ENCODE measurements around the gene RABGAP1L. TPM values are rescaled to one million over a fixed set of nuclear protein-coding genes. Genes with fewer than 3 reads are reported as not detected.
"Not testable (repeated sequence)": the region's sequence is repeated elsewhere in the genome, so short reads cannot be mapped to it uniquely, and the experiment has no call there.

Gene RABGAP1L
- total RNA-seq, 4 donors from 2014 or later: 31.2 to 115 (median 62.5) TPM

DNA sequence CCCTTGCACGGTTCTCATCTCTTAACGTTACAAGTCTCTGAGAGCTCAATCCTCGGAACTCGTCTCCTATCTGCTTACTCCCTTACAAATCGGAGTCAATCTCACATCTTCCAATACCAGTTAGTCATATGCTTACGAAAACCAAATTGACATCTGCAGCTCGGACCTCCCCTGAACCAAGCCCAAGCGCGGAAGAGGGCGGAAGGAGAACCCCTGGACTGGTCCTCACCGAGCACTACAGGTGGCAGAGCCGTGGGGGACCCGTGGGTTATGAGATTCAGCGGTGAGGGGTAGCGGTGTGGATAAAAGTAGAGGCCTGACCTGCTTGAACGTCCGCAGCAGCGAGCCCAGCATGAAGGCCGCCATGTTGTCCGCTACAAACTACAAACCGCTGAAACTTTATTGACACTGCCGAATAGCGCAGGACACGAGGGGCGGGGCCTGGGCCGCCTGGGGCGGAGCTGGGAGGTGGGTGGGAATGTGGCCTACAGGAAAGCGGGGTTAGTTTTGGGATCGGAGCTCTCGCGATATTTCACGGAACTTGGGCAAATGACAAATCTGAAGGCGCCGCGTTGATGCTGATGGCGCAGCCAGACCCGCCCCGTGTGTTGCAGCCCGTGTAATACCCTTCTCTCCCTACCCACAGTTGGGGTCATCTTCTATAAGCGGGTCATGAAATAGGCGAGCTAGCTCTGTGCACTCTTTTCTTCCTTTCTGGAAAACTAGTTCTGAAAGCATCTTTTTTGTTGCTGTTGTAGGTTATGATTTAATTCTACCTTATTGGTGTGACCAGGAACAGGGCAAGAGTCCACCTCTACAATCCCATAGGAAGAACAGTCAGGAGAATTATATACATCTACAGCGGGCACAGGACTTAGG, 864.0 kb downstream of the RABGAP1L start, which contains the start of gene MRPS14:
MRPS14 (minus strand) TSS at position 383 of the 879 bp plus-strand sequence; CDS start at position 366, 17 bp downstream.
- H3K4me1 ChIP-seq: peaks cover 0 to 28% (median 6%) of the 10 kb centered on the region in 3 donors
- no peaks in the 10 kb centered on the region for H3K9me3 ChIP-seq
- ATAC-seq: peak; percentile 98
- H3K4me3 ChIP-seq: peak within 1 kb of the TSS; percentile 91 to 99
- peak within 1 kb of the TSS; percentile 79 to 86 (median 84) for H3K27ac ChIP-seq
- peaks cover 0 to 12% of the 10 kb centered on the region in 2 donors for H3K36me3 ChIP-seq
- WGBS, 2 donors (ENCODE audit: low coverage in 1 of 2): 0 to 5% methylated on average over 3 to 17 of the region's 42 CpGs
- peak; percentile 90 for TF ChIP-seq POLR2AphosphoS5 (IDR thresholded peaks at IDR 0.05)
- TF ChIP-seq POLR2A (IDR thresholded peaks at IDR 0.05): peak; percentile 35 to 58
- TF ChIP-seq, protein P1, sequence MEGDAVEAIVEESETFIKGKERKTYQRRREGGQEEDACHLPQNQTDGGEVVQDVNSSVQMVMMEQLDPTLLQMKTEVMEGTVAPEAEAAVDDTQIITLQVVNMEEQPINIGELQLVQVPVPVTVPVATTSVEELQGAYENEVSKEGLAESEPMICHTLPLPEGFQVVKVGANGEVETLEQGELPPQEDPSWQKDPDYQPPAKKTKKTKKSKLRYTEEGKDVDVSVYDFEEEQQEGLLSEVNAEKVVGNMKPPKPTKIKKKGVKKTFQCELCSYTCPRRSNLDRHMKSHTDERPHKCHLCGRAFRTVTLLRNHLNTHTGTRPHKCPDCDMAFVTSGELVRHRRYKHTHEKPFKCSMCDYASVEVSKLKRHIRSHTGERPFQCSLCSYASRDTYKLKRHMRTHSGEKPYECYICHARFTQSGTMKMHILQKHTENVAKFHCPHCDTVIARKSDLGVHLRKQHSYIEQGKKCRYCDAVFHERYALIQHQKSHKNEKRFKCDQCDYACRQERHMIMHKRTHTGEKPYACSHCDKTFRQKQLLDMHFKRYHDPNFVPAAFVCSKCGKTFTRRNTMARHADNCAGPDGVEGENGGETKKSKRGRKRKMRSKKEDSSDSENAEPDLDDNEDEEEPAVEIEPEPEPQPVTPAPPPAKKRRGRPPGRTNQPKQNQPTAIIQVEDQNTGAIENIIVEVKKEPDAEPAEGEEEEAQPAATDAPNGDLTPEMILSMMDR (IDR thresholded peaks at IDR 0.05): peak in 1 of 4 experiments; percentile 27
- no peak for TF ChIP-seq EP300 (IDR thresholded peaks at IDR 0.05)
- no peaks in the 10 kb centered on the region for H3K27me3 ChIP-seq

DNA sequence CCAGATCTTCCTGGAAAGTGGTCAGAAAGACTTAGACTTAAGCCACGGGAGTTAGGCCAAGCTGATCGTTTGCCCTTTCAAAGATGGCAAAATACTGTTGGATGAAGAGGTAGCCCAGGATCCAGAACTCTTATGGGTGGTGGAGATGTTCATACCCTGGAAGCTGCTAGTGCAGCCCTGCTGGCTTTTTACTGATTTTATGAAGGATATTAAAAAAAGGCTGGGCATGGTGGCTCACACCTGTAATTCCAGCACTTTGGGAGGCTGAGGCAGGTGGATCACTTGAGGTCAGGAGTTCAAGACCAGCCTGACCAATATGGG, 864.6 kb downstream of the RABGAP1L start:
- H3K36me3 ChIP-seq, H3K9me3 ChIP-seq, ATAC-seq, H3K27me3 ChIP-seq: not testable (repeated sequence)
- 90% methylated on average over 2 of the region's 2 CpGs; no CpG with 5 or more reads in 1 of the 2 donors for WGBS, 2 donors (ENCODE audit: low coverage in 1 of 2)
- peaks cover 0 to 28% (median 6%) of the 10 kb centered on the region in 3 donors for H3K4me1 ChIP-seq
- peak overlapping the region; percentile 91 to 99 for H3K4me3 ChIP-seq
- peak overlapping the region; percentile 54 to 86 (median 84) for H3K27ac ChIP-seq

DNA sequence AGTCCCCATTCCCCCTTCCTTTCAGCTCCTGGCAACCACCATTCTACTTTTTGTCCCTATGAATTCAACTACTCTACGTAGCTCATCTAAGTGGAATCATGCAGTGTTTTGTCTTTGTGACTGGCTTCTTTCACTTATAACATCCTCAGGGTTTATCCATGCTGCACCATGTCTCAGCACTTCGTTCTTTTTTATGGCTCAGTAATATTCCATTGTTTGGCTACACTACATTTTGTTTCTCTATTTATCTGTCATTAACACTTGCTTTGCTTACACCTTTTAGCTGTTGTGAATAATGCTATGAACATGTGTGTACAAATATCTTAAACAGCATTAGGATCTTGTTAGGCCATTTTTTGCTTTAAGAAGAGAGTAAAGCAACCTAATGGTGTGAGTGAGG, 865.5 kb downstream of the RABGAP1L start:
- Histone ChIP-seq H3K4me1 (peaks cover 0 to 28% (median 6%) of the 10 kb centered on the region in 3 donors), H3K36me3 (peaks cover 0 to 8% of the 10 kb centered on the region in 2 donors), H3K27ac (no peak overlapping the region), H3K27me3 (no peaks in the 10 kb centered on the region), H3K9me3 (no peaks in the 10 kb centered on the region), H3K4me3 (no peak overlapping the region)
- TF ChIP-seq POLR2AphosphoS5 (IDR thresholded peaks at IDR 0.05): no peak
- TF ChIP-seq POLR2A (IDR thresholded peaks at IDR 0.05): no peak
- TF ChIP-seq, protein P1 (IDR thresholded peaks at IDR 0.05): no peak
- no peak for TF ChIP-seq EP300 (IDR thresholded peaks at IDR 0.05)
- WGBS, 2 donors (ENCODE audit: low coverage in 1 of 2): 89 to 92% methylated on average over 2 of the region's 2 CpGs
- ATAC-seq: no peak

DNA sequence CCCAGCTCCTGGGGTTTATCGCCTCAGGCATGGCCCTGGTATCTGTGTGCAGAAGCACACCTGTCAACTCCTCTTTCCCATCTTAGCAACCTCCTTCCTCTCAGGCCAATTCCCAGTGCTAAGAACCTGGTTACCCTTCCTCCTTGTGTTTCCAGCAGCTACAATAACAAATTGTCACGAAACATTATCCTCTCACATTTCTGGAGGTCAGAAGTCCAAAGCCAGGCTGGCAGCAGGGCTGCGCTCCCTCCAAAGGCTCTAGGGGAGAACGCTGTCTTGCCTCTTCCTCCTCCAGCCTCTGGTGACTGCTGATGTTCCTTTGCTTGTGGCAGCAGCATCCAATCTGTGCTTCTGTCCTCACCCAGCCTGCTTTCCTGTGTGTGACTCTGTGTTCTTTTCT, 874.6 kb downstream of the RABGAP1L start:
- ATAC-seq: no peak
- H3K4me1 ChIP-seq: peaks cover 0 to 5% (median 0%) of the 10 kb centered on the region in 3 donors
- H3K4me3 ChIP-seq: no peak overlapping the region
- 73 to 100% methylated on average over 2 to 4 of the region's 4 CpGs for WGBS, 2 donors (ENCODE audit: low coverage in 1 of 2)
- H3K27ac ChIP-seq: no peak overlapping the region
- no peaks in the 10 kb centered on the region for H3K36me3 ChIP-seq
- no peaks in the 10 kb centered on the region for H3K27me3 ChIP-seq
- no peak for TF ChIP-seq EP300 (IDR thresholded peaks at IDR 0.05)
- TF ChIP-seq POLR2A (IDR thresholded peaks at IDR 0.05): no peak
- no peak for TF ChIP-seq POLR2AphosphoS5 (IDR thresholded peaks at IDR 0.05)
- TF ChIP-seq, protein P1 (IDR thresholded peaks at IDR 0.05): no peak
- no peaks in the 10 kb centered on the region for H3K9me3 ChIP-seq

DNA sequence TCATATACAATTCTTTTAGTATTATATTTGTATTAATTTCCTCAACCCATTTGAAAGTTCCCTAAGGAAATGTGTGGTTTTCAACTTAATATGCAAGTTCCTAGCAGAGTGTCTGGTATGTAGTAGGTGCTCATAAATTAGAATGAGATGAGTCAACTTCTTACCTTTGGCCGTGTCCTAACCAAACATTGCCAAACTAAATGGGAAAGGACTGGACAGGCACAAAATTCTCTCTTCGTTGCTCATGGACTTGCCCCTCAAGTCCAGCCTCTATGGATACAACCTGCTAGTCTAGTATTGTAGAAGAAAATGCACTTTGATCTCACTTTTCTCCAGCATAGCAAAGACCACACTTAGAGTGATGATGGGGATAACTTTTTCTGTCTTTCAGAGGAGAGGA, 875.5 kb downstream of the RABGAP1L start:
- no peak for ATAC-seq
- Histone ChIP-seq H3K27me3 (no peaks in the 10 kb centered on the region), H3K27ac (no peak overlapping the region), H3K36me3 (no peaks in the 10 kb centered on the region), H3K4me1 (peaks cover 0 to 5% (median 0%) of the 10 kb centered on the region in 3 donors), H3K4me3 (no peak overlapping the region), H3K9me3 (no peaks in the 10 kb centered on the region)
- WGBS, 2 donors (ENCODE audit: low coverage in 1 of 2): 68 to 82% methylated on average over 2 of the region's 2 CpGs
- TF ChIP-seq POLR2A (IDR thresholded peaks at IDR 0.05) (no peak), POLR2AphosphoS5 (IDR thresholded peaks at IDR 0.05) (no peak), EP300 (IDR thresholded peaks at IDR 0.05) (no peak)
- TF ChIP-seq, protein P1 (IDR thresholded peaks at IDR 0.05): no peak

Data from gastroesophageal sphincter (tissue), 4 donors.